Ishikawa (cell line): ENCODE data around the gene YJU2.

Experiments used
- CEBPB ChIP-seq: IDR thresholded peaks from 2 replicates; pipeline ENCODE4 v1.6.1; 2012
- CREB1 ChIP-seq: IDR thresholded peaks from 2 replicates; pipeline ENCODE4 v1.6.1; 2012; ENCODE audit warnings: low read depth
- EGR1 ChIP-seq: IDR thresholded peaks from 2 replicates; pipeline ENCODE4 v1.6.1; 2012
- FOXM1 ChIP-seq: IDR thresholded peaks from 2 replicates; pipeline ENCODE4 v1.6.1; 2012; ENCODE audit warnings: low read depth, borderline replicate concordance
- REST ChIP-seq: IDR thresholded peaks from 2 replicates; pipeline ENCODE4 v1.6.1; 2012; ENCODE audit warnings: low read depth, mild to moderate bottlenecking
- TAF1 ChIP-seq: IDR thresholded peaks from 2 replicates; pipeline ENCODE4 v1.6.1; 2012; ENCODE audit warnings: low read depth, mild to moderate bottlenecking
- YY1 ChIP-seq: IDR thresholded peaks from 2 replicates; pipeline ENCODE4 v1.6.1; 2012; ENCODE audit warnings: low read depth
- ZBTB7A ChIP-seq: IDR thresholded peaks from 2 replicates; pipeline ENCODE4 v1.6.1; 2012; ENCODE audit warnings: low read depth

- TF ChIP-seq FOXM1 = no peak
- TF ChIP-seq EGR1 = no peak
- TF ChIP-seq CEBPB = no peak
- no peak for TF ChIP-seq TAF1
- no peak for TF ChIP-seq REST
- TF ChIP-seq ZBTB7A = no peak
- TF ChIP-seq CREB1 = no peak
- TF ChIP-seq YY1 = no peak
These were observed 38.1 kb downstream of the YJU2 start for GRCh38 chr19:4284974-4285373.
